AG04450 (cell line): ENCODE data around the gene CBX4. TPM values are rescaled to one million over a fixed set of nuclear protein-coding genes. Genes with fewer than 3 reads are reported as not detected.

ENCODE experiments used
- CTCF ChIA-PET: fragments of 300-600, 350-600 bp; formaldehyde crosslinking; extraction: SDS; loops from one replicate; lab custom pipeline; 2022; ENCODE audit warnings: antibody characterized with exemption, inconsistent platforms; lab: Charles Lee
- POLR2A ChIA-PET: fragments of 350-600 bp; formaldehyde crosslinking; extraction: SDS; loops from one replicate; lab custom pipeline; 2021; ENCODE audit warnings: antibody characterized with exemption, inconsistent platforms; lab: Yijun Ruan, JAX
- DNase-seq: peaks from one replicate; pipeline ENCODE4 v3.0.0-alpha.2; 2011; ENCODE audit warnings: low read depth, low spot score
- H3K27ac ChIP-seq: one replicate; pipeline ENCODE4 v1.5.1; 2012; ENCODE audit warnings: low read depth, low read length, control low read depth
- H3K27me3 ChIP-seq: one replicate; pipeline ENCODE4 v1.6.0; 2012; ENCODE audit warnings: low read length; ENCODE audit not compliant: control insufficient read depth, insufficient read depth
- H3K4me3 ChIP-seq: 2 replicates; pipeline ENCODE4 v1.5.1; 2011; ENCODE audit warnings: mild to moderate bottlenecking, low read depth, low read length, control low read depth
- H3K9me3 ChIP-seq: 2 replicates; pipeline ENCODE4 v1.5.1; 2012; ENCODE audit warnings: low read length; ENCODE audit not compliant: control insufficient read depth, insufficient read depth
- CTCF ChIP-seq: IDR thresholded peaks from 2 replicates; pipeline ENCODE4 v1.5.1; 2011; ENCODE audit warnings: low read depth, low read length, control low read depth, inconsistent platforms
- polyA plus RNA-seq: library from polyadenylated mRNA; depleted of rRNA; stranded (reverse); fragments of >200 nt; gene quantifications from 2 replicates; pipeline ENCODE4 v1.2.3, GENCODE V29; 2011

Gene CBX4
- polyA plus RNA-seq, 1 experiment, result 7.6 TPM

DNA sequence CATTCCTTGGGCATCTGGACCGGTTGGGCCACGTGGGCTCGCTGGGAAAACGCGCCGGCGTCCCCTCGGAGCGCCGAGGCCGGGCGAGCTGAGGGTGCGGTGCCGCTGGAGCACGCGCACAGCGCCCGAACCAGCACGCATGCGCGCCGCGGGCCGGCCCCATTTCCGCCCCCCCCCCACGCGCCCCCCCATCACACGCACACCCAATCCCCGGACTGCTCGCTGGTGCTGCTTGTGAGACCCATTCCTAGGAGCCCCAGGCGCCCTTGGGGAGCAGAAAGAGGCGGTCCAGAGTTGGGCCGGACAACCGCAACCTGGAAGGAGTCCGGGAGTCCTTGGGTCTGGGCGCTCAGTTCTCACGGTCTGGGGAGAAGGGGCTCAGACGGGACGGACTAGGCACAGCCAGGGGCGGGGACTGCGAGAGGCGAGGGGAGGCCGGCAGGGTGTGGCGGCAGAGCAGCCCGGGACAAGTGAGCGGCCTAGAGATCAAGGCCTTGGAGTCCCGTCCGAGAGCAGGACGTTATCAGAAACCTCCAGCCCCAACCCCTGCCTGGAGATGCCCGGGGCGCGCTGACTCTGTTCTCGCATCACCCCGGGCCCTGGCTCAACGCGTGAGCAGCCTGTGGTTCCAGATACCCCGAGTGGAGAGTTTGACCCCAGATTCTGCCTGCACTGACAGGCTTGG, 36.4 kb downstream of the CBX4 start:
- Histone ChIP-seq H3K4me3 (no peak overlapping the region), H3K27me3 (peaks cover 98% of the 10 kb centered on the region), H3K27ac (no peak overlapping the region), H3K9me3 (peaks cover 16% of the 10 kb centered on the region)
- no peak for DNase-seq
- no peak for TF ChIP-seq CTCF
- CTCF ChIA-PET, result no interaction called here
- POLR2A ChIA-PET, result no interaction called here

DNA sequence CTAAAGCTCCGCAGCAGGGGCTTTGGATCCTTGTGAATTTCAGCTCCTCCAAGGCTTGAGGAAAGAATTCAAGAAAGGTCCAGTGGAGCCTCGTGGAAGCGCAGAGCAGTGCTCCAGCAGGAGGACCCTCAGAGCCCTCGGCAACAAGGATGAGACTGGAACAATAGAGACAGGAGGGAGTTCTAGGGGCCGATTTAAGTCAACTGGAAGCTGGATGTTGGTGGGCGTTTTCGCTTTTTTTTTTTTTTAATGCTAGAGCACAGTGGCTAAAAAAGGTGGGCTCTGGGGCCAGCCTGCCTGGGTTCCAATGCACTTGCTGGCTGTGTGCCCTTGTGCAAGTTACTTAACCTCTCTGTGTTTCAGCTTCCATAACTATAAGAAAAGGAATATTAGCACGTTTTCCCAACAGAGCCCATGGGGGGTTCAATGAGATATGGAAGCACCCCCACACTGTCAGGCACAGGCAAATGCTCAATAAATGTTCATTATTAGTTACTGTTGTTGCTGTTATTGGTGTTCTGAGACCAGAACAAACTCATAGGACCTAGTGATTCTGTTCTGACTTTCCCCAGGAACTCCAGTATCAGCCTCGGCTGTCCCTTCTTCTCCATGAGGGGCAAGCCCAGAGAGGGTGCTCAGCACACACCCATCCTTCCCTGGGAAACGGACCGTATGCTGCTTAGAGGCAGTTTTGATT, 37.1 kb downstream of the CBX4 start:
- H3K27ac ChIP-seq, result no peak overlapping the region
- no peak for TF ChIP-seq CTCF
- H3K27me3 ChIP-seq, result peaks cover 93% of the 10 kb centered on the region
- ChIA-PET CTCF (no interaction called here), POLR2A (interaction anchor here (0.7 kb wide), 1 partner anchor 192 kb away, joined by 3 read pairs; no protein-coding TSS in a partner anchor)
- no peak for DNase-seq
- H3K9me3 ChIP-seq, result peaks cover 16% of the 10 kb centered on the region
- H3K4me3 ChIP-seq, result no peak overlapping the region

GRCh38 chr17:79801156-79802038, 37.8 kb downstream of the CBX4 start:
- ChIA-PET CTCF (no interaction called here), POLR2A (interaction anchor here (0.7 kb wide), 1 partner anchor 192 kb away, joined by 3 read pairs; no protein-coding TSS in a partner anchor)
- Histone ChIP-seq H3K27ac (no peak overlapping the region), H3K4me3 (no peak overlapping the region), H3K9me3 (peaks cover 16% of the 10 kb centered on the region), H3K27me3 (peaks cover 85% of the 10 kb centered on the region)
- TF ChIP-seq CTCF, result no peak
- no peak for DNase-seq

DNA sequence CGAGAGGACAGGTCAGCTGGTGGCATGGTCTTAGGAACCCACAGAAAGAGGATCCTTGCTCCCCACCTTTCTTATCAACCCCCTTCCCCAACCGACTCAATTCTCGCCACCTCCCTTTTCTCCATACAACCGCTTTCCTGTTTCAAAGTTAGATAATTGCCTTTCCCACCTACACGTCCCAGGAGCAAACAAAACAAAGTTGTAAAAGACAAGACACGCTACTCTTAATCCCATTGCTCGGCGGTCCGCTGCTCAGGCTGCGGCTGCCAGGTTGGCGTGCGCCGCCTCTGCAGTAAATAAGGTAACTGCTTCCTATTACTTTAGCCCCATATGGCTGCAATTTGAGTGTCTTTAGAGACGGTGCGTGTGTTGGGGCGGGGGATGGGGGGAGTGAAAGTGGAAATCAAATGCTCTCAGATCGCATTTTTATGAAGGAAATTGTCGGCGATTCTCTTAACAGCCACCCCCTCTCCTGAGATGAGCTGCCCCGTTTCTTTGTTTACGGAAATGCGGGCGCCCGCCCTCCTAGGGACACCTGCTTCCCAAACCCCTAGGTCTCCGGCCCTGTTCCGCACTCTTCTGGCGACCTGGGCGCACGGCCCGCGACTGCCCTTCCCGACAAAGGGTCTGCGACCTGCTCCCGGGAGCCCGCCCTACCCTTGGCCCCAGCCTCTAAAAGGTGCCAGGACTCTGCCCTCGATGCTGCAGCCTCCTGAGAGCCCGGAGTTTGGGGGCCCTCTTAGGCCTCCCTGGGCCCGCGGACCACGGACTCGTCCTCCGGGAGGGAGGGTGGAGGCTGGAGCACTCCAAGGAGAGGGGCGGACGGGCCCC, 38.7 kb downstream of the CBX4 start:
- no peak overlapping the region for H3K27ac ChIP-seq
- H3K4me3 ChIP-seq, result no peak overlapping the region
- CTCF ChIA-PET, result no interaction called here
- H3K27me3 ChIP-seq, result peaks cover 77% of the 10 kb centered on the region
- no peak for DNase-seq
- peaks cover 16% of the 10 kb centered on the region for H3K9me3 ChIP-seq
- POLR2A ChIA-PET, result no interaction called here
- TF ChIP-seq CTCF, result no peak
